Heart left ventricle (tissue), 16 donors: Measurements from ENCODE around the gene CPNE4. TPM values are rescaled to one million over a fixed set of nuclear protein-coding genes. Genes with fewer than 3 reads are reported as not detected.

ENCODE experiments used
- ATAC-seq, 4 donors: fragments of 200-7000 bp; cut with Tn5 transposase; one replicate each; pipeline ENCODE4 v1.9.1; 2020 to 2022; ENCODE audit warnings: moderate library complexity in 4 of 4, mild to moderate bottlenecking in 3 of 4, moderate number of reproducible peaks in 1 of 4
- DNase-seq, 5 donors: peaks; one replicate each; pipeline ENCODE4 v3.0.0-alpha.2; 2020
- H3K27ac ChIP-seq, 12 donors: fragments of 200-600 bp; sonication (generic) in 4 of 12; one replicate each; pipeline versions ENCODE4 v1.5.0 to v1.8.0; 2016 to 2022; ENCODE audit warnings: mild to moderate bottlenecking in 2 of 12
- H3K27me3 ChIP-seq, 9 donors: fragments of 200-600 bp; sonication (generic) in 2 of 9; one replicate each; pipeline versions ENCODE4 v1.5.1 to v1.8.0; 2016 to 2022; ENCODE audit warnings: mild to moderate bottlenecking in 3 of 9
- H3K36me3 ChIP-seq, 9 donors: fragments of 200-600 bp; sonication (generic) in 2 of 9; one replicate each; pipeline versions ENCODE4 v1.5.0 to v1.8.0; 2018 to 2022; ENCODE audit warnings: mild to moderate bottlenecking in 2 of 9
- H3K4me1 ChIP-seq, 12 donors: fragments of 200-600 bp; sonication (generic) in 4 of 12; one replicate each; pipeline versions ENCODE4 v1.5.0 to v1.8.0; 2016 to 2022; ENCODE audit warnings: mild to moderate bottlenecking in 3 of 12
- H3K4me3 ChIP-seq, 12 donors: fragments of 200-600 bp; sonication (generic) in 4 of 12; one replicate each; pipeline versions ENCODE4 v1.5.0 to v1.8.0; 2017 to 2022; ENCODE audit warnings: mild to moderate bottlenecking in 9 of 12, moderate library complexity in 4 of 12
- H3K9me3 ChIP-seq, 12 donors: fragments of 200-600 bp; sonication (generic) in 4 of 12; one replicate each; pipeline versions ENCODE4 v1.5.0 to v1.8.0; 2016 to 2022; ENCODE audit warnings: mild to moderate bottlenecking in 1 of 12
- CTCF ChIP-seq, 12 donors: fragments of 200-600 bp; sonication (generic) in 4 of 12; IDR thresholded peaks; one replicate each; pipeline versions ENCODE4 v1.5.0 to v1.8.0; 2018 to 2022; ENCODE audit warnings: antibody characterized with exemption in 12 of 12, mild to moderate bottlenecking in 5 of 12
- POLR2A ChIP-seq, 2 donors: fragments of 450-650 bp; IDR thresholded peaks; one replicate each; pipeline ENCODE4 v1.6.1; 2017; ENCODE audit warnings: antibody characterized with exemption in 2 of 2, mild to moderate bottlenecking in 2 of 2, moderate library complexity in 2 of 2
- WGBS, 4 donors: extraction: QIAGEN DNeasy Blood & Tissue Kit in 2 of 4; methylation state at CpG; one replicate each; pipeline versions ENCODE4 v1.1.5 to v1.1.7; 2013 to 2018; 5-methylcytosine and 5-hydroxymethylcytosine counted together
- intact Hi-C, 10 donors: fragments of 100-400 bp; cut with DNase I; formaldehyde crosslinking; loops; one replicate each; pipeline versions ENCODE4 v1.11.1 to v1.14.2; 2022
- polyA plus RNA-seq, 2 donors: library from polyadenylated mRNA; stranded (reverse); fragments of 200-250 nt; gene quantifications; one replicate each; pipeline ENCODE4 v1.2.3, GENCODE V29; 2013
- total RNA-seq, 9 donors: library from RNA; depleted of rRNA in 2 of 9; stranded (reverse); fragments of >200 nt in 2 of 9; fragmentation: NEBNext Ultra II Directional in 3 of 9; extraction: Animal tissue kit (Norgen Biotek cat#: 25700) in 3 of 9; gene quantifications; one replicate each; pipeline versions ENCODE4 v1.1.0 to v1.2.4, GENCODE V29; 2016 to 2023
- donor health status: ischemic (EF 13 %, LVEDD 7.1; RV severe dilation, severe dysfunction).
- donor health status: healthy with polysubstance abuse.
- donor health status: DM: no; HTN: yes; CAD: no.
- donor health status: DM: no; HTN: no; CAD: no.
- donor health status: ischemic (EF 25% LVEDD 6.9; RV normal size, moderate dysfunction).
- donor health status: ischemic (EF 25% LVEDD 5.7; RV mildly dilated, moderate dysfunction).
- donor health status: healthy.
- donor health status: DM: yes; HTN: yes; CAD: no.
- donor health status: ischemic (EF 35%, LVEDD 5.7; RV mildly dilated, moderate dysfunction).
- donor health status: nonischemic (EF 11% LVEDD 7.7; RV severe dilation, severe dysfunction).
- donor health status: DM: yes; HTN: yes; CAD: no.
- donor health status: PGD.
- donor health status: ischemic (EF 29% LVEDD 5.4; RV normal size, mild dysfunction).
- donor health status: nonischemic (EF 23%, LVEDD 6.1; RV moderate dilation, normal function).

CPNE4 gene
- total and polyA plus RNA-seq, 11 donors = 1.7 to 99.7 (median 24.9) TPM

GRCh38 chr3:131775650-131776049 is 259.2 kb downstream of the CPNE4 start:
- intact Hi-C loops = no loop called here
- Histone ChIP-seq H3K27me3 (no peaks in the 10 kb centered on the region), H3K27ac (no peak overlapping the region), H3K4me1 (peaks cover 0 to 4% (median 0%) of the 10 kb centered on the region in 12 donors), H3K36me3 (no peaks in the 10 kb centered on the region), H3K4me3 (no peak overlapping the region), H3K9me3 (peaks cover 0 to 13% (median 0%) of the 10 kb centered on the region in 12 donors)
- DNase-seq = no peak
- TF ChIP-seq CTCF (IDR thresholded peaks at IDR 0.05) (no peak), POLR2A (IDR thresholded peaks at IDR 0.05) (no peak)
- no peak for ATAC-seq

DNA sequence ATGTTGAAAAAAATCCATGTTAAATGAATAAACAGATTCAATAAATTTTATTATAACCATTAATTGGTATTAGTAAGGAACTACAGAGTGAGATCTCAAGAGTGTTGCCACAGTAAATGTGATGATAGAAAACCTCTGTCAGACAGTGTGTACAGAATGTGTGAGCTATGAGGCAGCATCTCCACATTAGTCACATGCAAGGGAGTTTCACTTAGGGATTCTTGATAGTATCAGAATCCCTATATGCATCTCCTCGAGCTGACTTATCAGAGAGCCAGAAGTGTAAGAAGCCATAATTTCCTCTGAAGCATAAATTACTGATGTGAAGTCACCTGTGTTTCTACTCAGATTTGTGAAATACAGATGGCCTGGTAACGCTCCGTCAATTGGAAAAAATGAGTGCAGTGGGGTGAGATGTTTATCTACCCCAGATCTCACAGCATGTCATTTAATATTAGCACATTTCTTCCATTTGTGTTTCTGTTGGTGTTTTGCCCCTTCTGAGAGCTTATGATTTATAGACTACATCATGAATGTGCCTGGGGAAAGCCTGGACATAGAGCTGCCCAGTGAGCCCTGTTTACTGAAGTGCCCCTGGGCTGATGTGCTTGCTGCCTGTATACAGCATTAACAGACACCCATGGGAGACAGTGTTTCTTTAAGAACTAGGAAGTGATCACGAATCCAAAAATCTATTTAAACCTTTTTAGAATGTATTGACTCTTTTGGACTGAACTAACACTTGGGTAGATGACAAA is 262.4 kb downstream of the CPNE4 start:
- Histone ChIP-seq H3K36me3 (no peaks in the 10 kb centered on the region), H3K27ac (no peak overlapping the region), H3K9me3 (no peaks in the 10 kb centered on the region), H3K4me3 (no peak overlapping the region), H3K4me1 (no peaks in the 10 kb centered on the region), H3K27me3 (no peaks in the 10 kb centered on the region)
- intact Hi-C loops = no loop called here
- WGBS, 4 donors = 68 to 77% (median 70%) methylated on average over 4 of the region's 4 CpGs
- no peak for TF ChIP-seq POLR2A (IDR thresholded peaks at IDR 0.05)
- TF ChIP-seq CTCF (IDR thresholded peaks at IDR 0.05) = no peak
- ATAC-seq (no peak), DNase-seq (no peak)

DNA sequence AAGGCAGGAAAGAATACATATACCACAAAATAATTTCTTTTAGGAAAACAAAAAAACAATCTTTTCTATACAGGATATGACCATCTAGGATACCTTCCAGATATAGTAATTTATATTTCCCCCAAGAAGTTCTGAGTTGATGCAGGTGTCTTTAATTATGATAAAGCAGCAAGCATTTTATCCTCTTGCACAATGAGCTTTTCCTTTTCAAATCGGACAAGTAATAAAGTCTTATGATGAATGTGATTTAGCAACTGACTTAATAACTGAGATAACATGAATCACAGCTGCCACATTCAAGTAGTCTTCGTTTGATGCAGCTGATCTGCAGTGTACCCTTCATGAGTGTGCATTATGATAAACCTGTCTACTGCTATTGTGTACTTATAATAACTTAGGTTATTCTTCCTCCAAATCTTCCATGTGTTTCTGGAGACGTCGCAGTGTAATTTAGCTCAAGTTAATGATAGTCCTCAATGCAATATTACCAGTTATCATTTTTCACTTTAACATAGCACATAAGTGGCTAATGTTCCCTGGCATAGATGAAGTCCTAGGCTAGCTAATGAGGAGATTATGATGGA is 271.7 kb downstream of the CPNE4 start:
- no peak for ATAC-seq
- no peaks in the 10 kb centered on the region for H3K36me3 ChIP-seq
- 39 to 47% (median 44%) methylated on average over 4 of the region's 4 CpGs for WGBS, 4 donors
- no peak for DNase-seq
- no peaks in the 10 kb centered on the region for H3K9me3 ChIP-seq
- intact Hi-C loops = no loop called here
- H3K27ac ChIP-seq = no peak overlapping the region
- no peaks in the 10 kb centered on the region for H3K4me1 ChIP-seq
- H3K27me3 ChIP-seq = no peaks in the 10 kb centered on the region
- no peak overlapping the region for H3K4me3 ChIP-seq
- no peak for TF ChIP-seq CTCF (IDR thresholded peaks at IDR 0.05)
- no peak for TF ChIP-seq POLR2A (IDR thresholded peaks at IDR 0.05)

- WGBS, 4 donors = 61 to 80% (median 74%) methylated on average over 2 of the region's 2 CpGs
- ATAC-seq = no peak
- no peak for DNase-seq
- H3K36me3 ChIP-seq = no peaks in the 10 kb centered on the region
- no peaks in the 10 kb centered on the region for H3K4me1 ChIP-seq
- TF ChIP-seq POLR2A (IDR thresholded peaks at IDR 0.05) (no peak), CTCF (IDR thresholded peaks at IDR 0.05) (no peak)
- H3K27me3 ChIP-seq = no peaks in the 10 kb centered on the region
- H3K27ac ChIP-seq = no peak overlapping the region
- H3K4me3 ChIP-seq = no peak overlapping the region
- H3K9me3 ChIP-seq = no peaks in the 10 kb centered on the region
- intact Hi-C loops = no loop called here
Measured at GRCh38 chr3:131756405-131756804, 278.4 kb downstream of the CPNE4 start.
